ENCODE measurements around the gene LRRC74A. TPM values are rescaled to one million over a fixed set of nuclear protein-coding genes. Genes with fewer than 3 reads are reported as not detected.

Gene LRRC74A
- total RNA-seq, 1 experiment from 2014 or later = not detected

DNA sequence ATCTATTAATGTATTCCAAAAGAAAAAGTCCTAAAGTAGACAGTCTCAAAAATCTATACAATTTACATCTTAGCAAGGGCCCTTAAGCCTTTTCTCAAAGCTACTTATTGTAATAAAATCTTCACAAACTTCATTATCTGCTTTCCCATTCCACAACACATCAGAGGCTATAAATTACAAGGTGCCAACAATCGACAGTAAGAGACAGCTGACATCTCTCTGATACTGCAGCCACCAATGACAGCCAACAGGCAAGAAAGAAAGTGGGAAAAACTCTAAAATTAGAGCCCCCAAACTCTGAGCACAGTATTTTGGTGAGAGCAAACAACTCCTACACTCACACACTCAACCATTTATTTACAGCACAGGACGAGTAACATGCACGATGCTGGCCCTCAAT, 15.7 kb upstream of the LRRC74A start:
- DNase-seq (ENCODE audit: low read depth) = no peak

DNA sequence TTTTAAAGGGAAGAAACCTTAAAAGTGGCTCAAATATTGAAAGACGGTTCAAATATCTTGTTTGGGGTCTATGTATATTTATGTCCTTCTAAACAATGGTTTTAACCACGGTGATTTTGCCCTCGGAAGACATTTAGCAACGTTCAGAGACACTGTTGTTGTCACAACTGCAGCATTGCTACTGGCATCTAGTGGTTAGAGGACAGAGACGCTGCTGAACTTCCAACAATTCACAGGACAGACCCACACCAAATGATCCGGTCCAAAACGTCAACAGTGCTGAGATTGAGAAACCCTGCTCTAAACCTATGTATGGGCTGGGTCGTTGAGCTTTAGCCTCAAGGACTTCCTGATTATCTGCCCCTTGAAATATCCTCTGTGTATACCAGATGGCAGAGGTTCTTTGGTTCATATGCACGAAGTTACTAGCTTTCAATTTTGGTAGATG, 15.2 kb upstream of the LRRC74A start:
- DNase-seq (ENCODE audit: low read depth) = peak; percentile 36

DNA sequence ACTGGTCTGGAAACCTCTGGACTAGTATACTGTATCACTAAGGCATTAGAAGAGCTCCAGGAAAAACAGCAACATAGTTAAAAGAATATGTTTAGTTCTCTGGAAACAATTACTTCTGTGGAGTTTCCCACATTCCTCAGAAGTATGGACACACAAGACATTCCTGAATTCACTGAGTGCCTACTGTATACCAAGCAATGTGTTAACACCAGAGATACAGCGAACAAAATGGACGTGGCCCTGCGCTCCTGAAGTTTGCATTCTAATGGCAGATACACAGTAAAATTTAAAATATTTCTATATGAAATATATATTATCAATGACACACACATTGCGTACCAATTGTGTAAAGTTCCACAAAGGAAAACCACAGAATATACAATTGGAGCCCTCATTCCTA, 14.6 kb upstream of the LRRC74A start:
- no peak for DNase-seq (ENCODE audit: low read depth)

DNA sequence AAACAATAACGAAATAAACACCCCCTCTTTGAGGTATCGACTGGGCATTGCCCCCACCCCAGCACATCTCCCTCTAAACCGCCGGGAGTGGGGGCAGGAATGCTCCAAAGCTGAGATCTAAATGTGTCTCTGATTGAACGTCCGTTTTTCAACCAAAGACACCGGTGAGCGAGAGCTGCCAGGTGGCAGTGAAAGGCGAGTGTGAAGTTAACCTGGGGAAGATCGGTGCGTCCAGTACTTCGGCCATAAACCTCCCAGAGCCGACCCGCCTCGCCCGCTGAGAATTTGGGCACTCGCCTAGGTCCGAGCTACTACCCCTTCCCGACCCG, 14.2 kb upstream of the LRRC74A start:
- peak; percentile 28 for DNase-seq (ENCODE audit: low read depth)

DNA sequence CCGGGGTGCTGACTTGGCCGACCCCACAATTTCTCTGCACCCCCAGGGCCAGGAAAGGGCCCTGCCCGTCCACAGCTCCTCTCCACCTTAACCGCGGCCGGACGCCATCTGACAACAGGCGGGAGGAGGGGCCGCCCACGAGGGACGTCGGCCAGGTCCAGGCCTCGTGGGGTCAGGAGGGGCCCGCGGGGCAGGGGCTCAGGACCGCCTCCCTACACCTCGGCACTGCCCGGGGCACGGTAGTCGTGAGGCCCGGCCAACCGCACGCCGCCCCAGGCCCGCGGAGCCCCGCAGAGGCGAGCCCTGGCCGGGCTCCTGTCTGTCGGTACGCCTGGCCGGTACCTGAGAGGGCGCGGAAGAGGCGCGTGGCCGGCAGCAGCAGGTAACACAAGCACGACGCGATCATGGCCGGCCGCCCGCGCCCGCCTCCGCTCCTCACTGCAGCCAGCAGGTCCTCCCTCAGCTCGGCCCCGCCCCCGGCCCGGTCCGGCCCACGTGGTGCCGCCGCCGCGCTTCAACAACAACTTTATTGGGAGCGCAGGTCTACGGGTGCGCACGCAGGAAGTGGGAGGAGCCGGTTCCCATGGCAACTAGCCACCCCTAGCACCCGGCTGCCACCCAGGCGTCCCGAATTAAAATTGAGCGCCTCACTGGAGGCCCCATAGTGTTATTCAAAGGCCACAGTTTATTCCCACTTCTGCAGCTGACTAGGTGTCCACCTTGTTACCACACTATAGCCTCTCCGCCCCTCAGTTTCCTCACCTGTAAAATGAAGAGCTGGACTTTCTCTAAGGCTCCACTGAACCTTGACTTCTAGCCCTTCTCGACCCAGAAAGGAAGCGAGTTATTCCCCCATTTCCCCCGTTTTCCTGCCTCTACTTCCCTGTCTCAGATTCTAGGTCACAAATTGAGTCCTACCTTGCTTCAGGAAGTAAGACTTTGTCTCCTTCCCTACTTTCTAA, 13.5 kb upstream of the LRRC74A start, which contains the start of gene ANGEL1:
Gene ANGEL1 (minus strand): TSS at position 461 of the 962 bp plus-strand sequence. CDS start 55 bp downstream, at position 406.
- peak; percentile 98 for DNase-seq (ENCODE audit: low read depth)

DNA sequence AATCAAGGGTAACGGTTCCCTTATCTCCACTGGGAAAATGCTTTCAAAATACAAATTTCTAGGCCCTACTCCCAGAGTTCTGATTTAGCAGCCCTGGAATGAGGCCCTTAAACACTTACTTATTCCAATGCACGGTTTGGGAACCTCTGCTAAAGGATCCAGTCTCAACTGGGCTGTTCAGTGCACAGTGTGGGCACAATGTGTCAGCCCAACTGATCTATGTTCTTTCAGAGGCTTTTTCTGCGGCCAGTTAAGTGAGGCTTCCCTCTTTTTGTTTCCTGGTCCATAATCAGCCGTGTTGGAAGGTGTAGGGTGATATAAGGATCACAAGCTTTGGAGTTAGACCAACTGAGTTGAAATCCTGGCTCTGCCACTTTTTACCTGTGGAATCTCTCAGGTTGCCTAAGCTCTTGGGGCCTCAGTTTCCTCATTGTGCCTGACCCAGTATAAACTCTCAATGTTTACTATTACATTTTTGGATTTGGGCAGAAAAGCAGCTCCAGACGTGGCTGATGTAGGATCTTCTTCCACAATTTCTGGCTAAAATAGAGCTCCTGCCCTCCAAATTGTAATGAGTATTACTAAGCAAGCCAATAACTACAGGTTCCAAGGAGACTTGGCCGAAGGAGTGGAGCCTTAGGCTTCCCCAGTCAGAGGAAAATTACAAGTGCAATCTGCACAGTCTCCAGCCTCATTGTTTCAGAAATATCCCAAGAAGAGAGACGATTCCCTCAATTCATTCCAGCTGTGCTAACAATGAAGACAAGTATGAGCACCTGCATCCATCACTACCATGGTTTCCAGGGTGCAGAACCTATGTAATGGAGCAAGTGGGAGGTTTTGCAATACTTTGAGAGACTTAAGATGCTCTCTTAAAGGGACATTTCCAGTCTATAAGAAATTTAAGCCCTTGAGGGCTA, 11.2 kb upstream of the LRRC74A start:
- DNase-seq (ENCODE audit: low read depth) = no peak

DNA sequence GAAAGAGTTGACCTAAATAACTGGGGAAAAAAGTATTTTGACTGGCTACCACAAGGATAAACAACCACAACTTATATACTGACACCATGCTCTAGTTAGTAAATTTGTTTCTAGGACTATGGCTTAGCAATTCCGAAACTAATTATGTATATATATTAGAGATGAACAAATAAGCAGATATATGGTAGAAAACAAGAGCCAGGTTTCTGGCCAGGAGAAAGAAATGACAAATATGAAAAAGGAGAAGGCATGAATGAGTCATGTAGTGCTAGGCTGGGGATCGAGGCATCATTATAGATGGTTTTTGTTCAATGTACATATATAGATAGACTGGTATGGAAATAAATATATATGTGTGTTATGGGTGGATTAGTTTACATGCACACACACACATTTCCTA, 5.5 kb upstream of the LRRC74A start:
- no peak for DNase-seq (ENCODE audit: low read depth)

DNA sequence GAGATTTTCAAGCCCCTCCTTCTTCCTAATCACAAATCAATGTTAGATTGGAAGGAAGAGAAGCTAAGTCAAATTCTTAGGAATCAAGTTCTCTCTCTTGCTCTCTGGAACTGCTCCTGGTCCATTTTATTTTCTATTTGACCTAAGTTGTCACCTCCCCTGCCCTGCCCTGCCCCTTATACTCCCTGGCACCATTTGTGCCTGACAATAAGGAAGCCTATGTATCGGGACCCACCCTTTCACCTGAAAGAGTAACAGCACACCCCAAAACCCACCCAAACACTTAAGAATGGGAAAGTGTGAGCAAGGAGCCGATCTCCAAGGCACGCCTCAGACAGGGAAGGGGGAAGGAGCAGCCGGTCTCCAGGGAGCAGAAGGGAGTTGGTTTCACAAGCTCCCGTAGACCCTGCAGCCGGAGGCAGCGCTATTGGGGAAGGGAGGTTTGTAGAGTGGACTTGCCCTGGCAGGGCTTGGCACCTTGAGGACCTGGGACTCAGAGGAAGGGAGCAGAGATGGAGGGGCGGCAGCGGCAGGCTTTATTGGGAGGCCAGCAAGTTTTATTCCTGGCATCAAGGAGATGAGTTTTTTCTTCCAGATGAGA, 1.6 kb downstream of the LRRC74A start:
- no peak for DNase-seq (ENCODE audit: low read depth)

DNA sequence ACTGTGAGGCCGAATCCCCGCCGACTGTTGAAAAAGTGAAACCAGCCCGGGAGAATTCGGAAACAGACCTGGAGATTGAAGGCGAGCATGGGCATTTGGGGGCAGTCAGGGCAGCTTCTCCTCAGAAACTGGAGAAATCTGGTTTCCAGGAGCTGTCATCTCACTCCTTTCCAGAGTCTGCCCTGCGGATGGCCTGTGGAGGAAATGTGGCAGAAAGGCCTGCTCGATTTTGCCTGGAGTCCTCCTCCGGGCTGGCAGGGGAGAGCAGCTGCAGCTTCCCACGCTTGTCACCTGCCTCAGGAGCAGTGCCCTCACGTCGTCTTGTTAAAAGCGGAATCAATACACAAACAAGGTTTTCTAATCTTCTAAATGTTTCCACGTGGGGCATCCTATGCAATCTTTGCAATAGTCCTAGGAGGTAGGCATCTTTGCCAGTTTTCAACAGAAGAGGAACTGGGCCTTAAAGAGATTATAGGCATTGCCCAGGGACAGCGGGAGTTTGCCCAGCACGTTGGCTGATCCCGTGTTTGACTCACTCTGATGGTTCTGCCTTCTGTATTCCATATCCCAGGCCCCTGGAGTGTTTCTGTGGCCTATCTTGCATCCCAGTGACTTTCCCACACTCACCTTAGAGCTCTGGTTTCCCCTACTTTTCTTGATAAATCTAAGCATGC, 2.3 kb downstream of the LRRC74A start:
- DNase-seq (ENCODE audit: low read depth) = no peak

DNA sequence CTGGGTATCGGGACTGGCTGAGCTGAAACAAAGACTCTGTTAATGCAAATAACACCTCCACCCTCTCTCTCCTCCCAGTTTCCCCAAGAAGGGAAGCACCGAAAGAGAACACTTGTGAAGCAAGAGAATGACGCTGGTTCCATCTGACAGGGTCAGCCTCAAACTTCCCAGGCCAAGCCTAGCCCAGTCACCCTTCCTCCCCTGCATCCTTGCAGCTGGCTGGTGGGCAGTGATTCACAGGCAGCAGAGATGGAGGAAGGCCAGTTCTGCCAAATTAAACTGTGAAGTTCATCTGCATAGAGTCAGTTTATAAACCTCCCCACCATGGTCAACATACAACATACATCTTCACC, 2.8 kb downstream of the LRRC74A start:
- DNase-seq (ENCODE audit: low read depth) = peak; percentile 33

DNA sequence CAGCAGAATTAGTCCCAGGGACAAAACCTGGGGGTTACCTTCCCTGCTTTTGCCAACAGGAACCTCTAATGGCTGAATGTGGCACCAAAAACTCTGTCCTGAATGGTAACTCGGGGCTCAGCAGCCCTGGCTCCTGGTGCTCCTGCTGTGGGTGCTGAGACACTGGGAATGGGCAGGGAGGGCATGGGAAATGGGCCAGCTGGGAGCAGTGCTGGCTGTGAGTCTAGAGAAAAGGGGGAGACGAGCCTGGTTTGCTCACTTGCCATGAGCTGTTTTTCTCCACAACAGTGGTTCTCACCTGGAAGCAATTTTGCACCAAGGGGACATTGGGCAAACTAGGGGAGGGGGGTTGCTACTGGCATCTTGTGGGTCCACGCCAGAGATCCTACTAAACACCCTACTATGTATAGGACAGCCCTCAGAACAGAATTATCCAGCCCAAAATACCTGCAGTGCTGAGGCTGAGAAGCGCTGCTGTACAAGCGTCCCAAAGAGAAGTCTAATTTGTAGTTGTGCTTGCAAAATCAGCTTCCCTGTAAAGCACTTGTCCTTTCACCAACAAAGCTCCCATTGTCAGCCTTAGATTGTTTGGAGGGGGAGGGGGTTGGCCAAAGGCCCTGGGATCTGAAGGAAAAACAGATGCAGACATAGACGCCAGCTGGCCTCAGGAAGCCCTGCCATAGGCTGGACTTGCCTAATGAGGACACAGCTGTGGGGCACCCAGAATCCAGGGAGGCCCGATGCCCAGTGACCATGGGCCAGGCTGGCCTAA, 3.6 kb downstream of the LRRC74A start:
- no peak for DNase-seq (ENCODE audit: low read depth)

DNA sequence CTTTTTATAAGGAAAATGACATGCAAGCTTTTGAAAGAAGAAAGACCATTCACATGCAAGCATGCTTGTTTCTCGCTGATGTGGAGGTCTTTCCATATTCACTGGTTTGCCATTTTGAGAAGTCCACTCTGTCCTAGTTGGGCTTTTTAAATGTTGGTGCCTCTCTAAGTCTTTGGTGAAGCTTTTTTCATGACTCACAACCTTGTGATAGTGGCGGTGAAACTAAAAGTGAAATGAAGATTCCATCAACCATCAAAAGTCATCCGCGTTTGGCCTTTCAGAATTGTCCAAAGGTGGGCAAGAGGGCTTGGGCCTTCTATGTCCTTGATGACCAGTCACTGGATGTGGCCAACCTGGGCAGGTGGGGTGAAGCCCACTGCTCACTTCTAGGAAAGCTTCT, 4.3 kb downstream of the LRRC74A start:
- DNase-seq (ENCODE audit: low read depth) = no peak

DNA sequence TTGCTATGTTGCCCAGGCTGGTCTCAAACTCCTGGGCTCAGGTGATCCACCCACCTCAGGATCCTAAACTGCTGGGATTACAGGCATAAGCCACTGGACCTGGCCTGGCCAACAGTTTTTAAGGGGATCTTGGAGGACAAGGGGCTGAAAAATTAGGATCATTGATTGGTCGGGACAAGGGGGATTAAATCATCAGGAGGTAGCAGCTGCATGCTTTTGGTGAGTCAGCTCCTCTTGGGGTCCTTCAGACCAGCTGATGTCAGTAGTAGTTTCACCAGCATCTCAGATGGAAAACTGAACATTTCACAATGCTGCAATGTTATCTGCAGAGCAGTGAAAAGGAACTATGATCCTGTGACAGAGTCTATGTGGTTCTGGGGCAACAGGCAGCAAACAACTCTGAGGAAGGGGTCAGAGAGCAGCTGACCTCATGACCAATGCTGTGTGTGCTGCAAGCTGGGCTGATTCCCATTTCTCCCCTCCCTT, 6.3 kb downstream of the LRRC74A start:
- DNase-seq (ENCODE audit: low read depth) = no peak

DNA sequence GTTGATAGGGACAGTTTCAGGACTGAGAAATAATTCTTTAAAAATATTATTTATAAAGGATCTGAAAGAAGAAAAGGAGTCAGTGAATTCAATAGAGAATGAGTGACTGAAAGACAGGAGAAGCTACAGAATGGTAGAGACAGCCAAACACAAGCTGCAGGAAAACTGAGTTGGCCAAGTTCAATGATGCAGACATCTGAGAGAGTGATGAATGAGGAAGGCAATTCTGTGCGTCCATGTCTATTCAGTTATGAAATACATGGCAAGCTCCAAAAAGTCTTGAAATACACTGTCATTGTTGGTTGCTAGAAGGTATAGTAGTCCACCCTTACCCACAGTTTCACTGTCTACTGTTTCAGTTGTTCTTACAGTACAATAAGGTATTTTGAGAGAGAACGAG, 6.8 kb downstream of the LRRC74A start:
- DNase-seq (ENCODE audit: low read depth) = no peak

DNA sequence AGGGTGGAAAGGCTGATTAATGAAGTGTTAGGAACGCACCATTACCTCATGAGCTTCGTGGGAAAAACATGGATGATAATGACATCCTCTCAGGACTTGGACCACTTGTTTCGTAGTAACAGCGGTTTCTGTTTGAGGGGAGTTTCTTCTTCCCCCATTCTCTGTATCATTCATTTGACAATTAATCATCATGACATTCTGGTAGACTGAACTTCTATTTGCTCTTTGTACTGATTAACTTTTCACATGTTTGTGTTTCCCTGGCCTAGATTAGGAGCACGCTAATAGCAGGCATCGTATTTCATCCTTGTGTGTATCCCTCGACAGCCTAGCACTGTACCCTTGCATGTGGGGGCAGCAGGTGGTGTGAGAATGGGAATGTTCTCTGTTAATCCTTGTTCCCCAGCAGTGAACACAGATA, 8.0 kb downstream of the LRRC74A start:
- no peak for DNase-seq (ENCODE audit: low read depth)

DNA sequence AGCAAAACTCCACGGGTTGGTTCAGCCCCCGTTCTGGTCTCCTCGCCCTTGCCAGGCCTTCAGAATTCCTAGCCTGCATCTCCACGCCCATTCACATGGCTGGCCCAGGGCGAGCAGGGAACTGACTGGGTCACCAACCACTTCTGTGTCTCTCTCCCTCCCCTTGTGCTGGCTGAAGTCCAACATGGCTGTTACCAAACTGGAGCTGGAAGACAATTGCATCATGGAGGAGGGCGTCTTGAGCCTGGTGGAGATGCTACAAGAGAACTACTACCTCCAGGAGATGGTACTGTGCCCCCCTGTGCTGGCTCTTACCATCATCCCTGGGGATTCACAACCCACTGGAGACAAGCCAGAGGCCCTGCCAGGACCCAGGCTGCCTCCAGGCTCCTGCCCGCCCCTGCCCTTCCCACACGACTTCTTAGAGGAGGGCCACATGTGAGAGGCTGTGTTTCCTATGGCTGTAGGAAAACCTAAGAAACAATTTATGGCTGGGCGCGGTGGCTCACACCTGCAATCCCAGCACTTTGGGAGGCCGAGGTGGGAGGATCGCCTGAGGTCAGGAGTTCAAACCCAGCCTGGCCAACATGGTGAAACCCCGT, 9.9 kb downstream of the LRRC74A start:
- peak; percentile 17 for DNase-seq (ENCODE audit: low read depth)

DNA sequence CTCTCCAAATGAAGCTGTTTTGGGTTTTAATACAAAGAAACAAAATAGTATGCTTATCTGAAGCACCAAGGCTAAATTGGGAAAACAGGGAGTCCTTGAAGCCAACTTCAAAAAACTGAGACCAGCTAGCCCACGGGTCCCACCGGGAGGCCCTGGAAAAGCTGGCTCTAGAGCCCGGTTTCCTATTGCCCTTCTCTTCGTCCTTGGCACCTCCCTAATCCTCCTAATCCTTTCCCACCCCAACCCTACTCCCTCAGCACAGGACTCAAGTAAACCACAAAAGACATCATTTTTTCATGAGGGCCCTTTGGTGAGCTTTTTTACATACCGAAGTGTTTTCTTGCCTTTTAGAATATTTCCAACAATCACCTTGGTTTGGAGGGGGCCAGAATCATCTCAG, 11.3 kb downstream of the LRRC74A start:
- no peak for DNase-seq (ENCODE audit: low read depth)

DNA sequence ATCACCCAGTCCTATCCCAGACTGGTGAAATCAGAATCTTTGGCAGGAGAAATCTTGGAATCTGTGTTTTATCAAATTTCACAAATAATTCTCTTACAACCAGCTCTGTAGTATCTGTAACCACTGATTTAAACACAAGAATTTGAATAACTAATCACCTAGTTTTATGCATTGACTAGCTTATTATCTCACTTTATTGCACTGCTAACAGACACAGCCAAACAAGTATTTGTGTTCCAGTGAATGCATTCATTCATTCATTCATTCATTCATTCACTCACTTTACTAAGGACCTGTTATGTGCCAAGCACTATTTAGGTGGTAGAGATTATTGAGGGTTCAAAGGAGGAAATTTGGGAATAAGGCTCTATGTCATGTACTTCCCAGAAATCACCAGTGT, 16.2 kb downstream of the LRRC74A start:
- no peak for DNase-seq (ENCODE audit: low read depth)

DNA sequence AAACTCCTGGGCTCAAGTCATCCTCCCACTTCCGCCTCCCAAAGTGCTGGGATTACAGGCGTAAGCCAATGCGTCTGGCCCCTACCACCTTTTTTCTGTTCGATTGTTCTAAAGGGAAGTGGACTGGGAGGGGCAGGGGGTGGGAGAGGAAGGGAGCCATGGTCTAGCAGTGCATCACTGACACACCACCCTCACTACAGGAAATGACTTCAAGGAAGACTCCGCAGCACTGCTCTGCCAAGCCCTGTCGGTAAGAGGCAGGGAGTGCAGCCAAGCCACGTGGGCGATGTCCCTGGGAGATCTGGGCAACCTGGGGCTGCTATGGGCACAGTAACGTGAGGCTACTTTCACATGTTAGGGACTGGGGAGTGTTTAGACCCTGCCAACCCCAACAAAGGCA, 18.0 kb downstream of the LRRC74A start:
- peak; percentile 76 for DNase-seq (ENCODE audit: low read depth)

DNA sequence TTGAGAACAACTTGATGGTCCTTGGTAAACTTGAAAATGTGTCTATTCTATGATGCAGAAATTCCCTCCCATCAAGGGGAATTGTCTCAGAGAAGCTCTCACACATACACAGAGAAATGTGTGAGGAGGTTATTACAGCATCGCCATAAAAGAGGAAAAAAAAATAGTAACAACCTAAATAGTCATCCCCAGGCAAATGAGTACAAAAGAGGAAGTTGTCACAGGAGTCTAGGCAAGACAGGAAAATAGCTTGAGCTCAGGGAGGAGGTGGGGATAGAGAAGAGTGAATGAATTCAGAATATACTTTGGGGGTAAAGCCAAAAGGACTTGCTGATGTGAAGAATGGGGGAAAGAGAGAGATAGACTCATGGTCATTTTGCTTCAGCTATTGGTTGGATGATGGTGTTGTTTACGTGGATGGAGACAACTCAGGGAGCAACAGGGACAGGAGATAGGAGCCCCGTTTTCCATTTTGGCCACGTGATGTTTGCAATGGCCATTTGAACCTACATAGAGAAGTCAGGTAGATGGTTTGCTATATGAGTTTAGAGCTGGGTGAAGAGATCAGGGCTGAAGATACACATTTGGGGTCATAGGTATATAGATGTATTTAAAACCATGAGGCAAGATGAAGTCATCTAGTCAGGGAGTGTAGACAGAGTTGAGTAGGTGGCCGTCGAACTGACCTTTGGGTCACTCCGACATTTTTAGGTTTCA, 20.3 kb downstream of the LRRC74A start:
- DNase-seq (ENCODE audit: low read depth) = no peak
